Activated CD4-positive, CD25-positive, alpha-beta regulatory T cell treated with anti-CD3 and anti-CD28 coated beads, Interleukin-2, amount 50 U/mL, for 72 hours (primary cell): ENCODE data around the gene CORO1C.
A peak's percentile ranks its signal among the peaks of the same experiment; 100 is the strongest.

Source experiments
- DNase-seq: peaks from one replicate; pipeline ENCODE4 v3.0.0; 2021

CORO1C gene

GRCh38 chr12:108696111-108696995, 35.0 kb downstream of the CORO1C start:
- DNase-seq, result no peak

DNA sequence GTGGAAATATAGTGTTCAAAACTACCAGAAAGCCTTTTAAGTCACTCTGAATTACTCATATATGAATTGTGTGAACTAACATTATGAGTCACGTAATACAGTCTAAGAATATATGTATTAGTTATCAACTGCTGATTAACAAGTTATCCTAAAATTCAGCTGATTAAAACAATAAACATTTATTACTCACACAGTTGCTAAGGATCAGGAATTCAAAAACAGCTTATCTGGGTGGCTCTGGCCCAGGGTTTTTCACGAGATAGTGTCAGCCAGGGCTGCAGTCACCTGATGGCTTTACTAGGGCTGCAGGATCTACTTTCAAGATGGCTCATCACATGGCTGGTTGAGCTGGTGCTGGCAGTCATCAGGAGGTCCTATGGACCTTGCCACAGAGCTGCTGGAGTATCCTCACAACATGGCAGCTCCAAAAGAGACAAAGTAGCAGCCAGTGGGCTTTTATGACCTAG, 36.5 kb downstream of the CORO1C start:
- DNase-seq, result no peak

DNA sequence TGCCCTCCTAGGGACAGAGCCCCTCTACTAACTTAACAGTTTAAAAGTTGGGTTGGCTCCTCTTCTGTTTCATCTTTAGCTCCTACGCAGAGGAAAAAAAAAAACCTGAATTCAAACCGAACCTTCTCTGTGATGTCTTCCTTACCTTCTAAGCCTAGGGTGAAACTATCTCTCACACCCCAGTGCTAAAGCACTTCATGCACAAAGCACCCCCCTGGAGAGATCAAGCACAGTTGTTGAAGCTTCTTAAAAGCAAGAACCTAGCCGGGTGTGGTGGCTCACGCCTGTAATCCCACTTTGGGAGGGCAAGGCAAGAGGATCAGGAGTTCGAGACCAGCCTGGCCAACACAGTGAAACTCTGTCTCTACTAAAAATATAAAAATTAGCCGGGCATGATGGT, 37.6 kb downstream of the CORO1C start:
- no peak for DNase-seq

- DNase-seq, result no peak
Measured at GRCh38 chr12:108693186-108693730, 38.1 kb downstream of the CORO1C start.

DNA sequence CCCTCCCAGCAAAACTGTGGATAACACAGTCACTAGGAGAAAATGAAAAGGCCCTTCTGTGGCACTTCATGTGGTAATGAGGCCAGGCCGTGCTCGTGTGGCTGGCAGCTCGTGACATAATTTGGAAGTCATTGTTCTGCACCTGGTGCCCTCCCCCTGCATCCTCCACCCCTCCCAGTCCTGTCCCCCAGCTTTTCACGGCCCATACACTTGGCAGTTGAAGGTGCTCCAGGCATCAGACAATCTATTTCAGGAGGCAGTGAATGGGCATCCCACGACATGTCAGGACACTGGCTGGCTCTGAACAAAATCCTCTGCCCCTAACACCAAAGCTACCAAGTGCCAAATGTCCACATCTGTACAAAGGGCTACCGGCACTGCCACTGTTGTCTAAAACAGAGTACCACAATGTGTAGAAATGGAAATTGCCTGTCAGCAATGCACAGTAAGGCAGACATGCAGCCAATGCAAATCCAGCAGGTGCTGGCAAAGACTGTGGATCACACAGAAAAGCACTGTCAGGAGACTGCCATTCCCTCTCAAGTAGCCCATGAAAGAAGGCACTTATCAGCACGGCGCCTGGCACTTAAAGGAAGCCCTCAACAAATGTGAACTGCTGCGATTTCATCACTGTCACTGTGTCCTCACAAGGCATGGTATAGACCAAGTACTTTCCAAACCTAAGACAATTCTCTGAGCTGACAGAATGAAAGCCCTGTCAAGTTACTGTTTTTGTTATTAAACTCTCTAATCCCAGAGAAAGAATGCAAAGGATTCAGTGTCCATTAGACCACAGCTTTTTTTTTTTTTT, 39.1 kb downstream of the CORO1C start:
- DNase-seq, result no peak

DNA sequence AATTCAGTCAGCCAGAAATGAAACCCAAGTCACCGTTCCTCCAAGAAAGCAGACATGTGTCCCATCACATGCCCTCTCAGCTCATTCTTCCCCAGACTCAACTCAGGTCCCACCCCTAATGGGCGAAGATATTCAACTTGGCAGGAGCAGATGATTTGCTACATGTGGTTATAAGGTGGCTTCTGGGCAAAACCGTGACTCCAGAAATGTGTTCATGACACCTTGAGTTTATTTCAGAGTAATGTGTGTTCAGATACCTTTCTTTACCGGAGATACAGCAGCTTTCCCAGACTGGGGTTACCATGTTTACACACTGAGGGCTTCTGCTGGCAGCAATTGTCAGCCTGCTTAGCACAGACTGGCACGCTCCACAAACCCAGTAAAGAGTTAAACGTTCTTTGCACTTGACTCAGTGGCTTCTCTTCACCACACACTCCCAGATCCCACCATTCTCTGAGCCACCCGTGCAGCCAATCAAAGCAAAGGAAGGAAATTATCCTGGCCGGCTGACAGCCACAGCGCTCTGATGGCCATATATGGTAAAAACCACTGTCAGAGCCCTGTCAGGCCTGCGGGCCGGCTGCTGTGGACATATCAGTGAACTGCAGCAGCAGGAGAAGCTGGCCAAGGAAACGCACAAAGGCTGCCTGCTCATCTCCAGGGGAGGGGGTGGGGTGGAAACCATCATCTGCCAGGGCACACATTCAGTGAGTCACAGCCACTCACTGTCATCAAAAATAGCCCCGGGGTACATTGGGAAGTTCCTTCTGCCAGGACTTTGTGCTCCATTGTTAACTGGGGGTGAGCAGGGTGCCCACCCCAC, 39.9 kb downstream of the CORO1C start:
- peak; percentile 69 for DNase-seq

DNA sequence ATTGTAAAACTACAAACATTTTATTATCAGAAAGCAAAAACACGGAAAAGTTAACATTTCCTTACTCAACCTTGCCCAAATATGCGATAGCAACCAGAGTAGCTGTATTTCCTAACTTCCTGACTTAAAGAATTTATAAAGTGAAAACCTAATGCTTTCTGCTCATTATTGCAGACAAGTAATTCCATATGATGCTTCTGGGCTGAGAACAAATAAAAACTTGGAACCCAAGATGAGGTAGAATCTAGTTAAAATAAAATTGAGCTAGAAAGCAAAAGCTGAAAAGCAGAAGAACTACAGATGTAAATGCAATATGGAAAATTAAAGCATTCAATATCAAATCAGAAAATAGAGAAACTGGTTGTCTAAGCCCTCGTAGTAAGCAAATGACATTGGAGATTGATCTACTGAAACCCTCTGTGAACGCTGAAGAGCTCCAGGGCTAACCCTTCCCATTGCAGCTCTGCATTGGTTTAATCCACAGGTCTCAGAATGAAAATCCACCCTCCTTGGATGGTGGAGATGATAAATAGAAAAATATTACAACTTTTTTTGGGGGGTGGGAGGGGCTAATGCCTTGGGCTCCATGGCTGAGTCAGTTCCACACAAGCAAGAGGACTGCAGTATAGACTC, 40.7 kb downstream of the CORO1C start:
- no peak for DNase-seq

- no peak for DNase-seq
Measured at GRCh38 chr12:108690191-108690518, 41.2 kb downstream of the CORO1C start.

- DNase-seq, result no peak
Measured at GRCh38 chr12:108689314-108690190, 41.8 kb downstream of the CORO1C start.

- DNase-seq, result no peak
Measured at GRCh38 chr12:108686780-108687179, 44.5 kb downstream of the CORO1C start.

DNA sequence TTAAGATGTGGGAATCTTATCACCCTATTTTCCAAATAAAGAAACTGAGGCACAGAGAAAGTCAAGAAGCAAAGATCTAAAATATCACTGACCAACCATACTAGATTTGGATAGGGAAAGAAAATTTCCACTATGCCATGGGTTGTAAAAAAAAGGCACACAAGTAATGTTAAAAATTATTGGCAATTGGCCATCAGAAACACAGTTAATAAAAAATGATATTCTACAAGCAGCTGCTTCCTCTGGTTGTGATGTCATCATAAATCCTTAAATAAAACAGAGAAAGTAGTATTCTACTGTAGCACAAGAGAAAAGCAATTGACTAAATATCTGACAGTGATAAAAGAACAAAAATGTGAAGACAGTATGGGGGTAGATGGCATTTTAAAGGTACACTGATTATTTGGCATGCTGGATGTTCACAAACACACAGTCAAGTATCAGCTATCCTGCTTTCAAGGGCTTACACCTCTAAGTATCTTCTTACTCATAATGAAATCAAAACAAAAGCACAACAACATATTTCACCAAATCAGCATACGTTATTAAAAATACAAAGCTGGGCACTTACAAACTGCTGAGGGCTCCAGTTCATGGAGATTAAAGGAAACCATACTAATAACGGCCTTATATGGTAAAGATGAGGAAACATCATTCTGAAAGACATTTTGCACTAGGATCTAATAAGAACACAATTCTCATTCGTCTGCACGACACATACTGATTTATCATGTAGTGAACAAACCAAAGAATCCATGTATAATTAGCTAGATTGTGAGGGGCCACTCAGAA, 45.7 kb downstream of the CORO1C start:
- no peak for DNase-seq

- DNase-seq, result no peak
Measured at GRCh38 chr12:108683906-108684556, 47.3 kb downstream of the CORO1C start.

DNA sequence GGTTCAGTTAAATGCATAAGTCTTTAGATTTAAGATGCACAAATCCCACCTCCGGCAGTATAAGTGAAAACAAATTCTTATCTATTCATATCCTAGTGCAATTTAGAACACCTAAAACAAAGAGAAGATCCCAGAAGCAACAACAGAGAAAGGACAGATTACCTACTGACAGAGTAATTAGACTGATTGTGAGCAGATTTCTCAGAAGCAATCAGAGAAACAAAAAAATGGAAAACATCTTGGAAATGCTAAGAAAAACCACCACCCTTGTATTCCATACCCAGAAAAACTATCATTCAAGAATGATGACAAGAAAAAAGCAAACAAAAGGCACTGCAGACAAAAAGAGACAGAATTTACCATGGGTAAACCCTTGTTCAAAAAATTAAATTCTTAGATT, 50.0 kb downstream of the CORO1C start:
- no peak for DNase-seq

DNA sequence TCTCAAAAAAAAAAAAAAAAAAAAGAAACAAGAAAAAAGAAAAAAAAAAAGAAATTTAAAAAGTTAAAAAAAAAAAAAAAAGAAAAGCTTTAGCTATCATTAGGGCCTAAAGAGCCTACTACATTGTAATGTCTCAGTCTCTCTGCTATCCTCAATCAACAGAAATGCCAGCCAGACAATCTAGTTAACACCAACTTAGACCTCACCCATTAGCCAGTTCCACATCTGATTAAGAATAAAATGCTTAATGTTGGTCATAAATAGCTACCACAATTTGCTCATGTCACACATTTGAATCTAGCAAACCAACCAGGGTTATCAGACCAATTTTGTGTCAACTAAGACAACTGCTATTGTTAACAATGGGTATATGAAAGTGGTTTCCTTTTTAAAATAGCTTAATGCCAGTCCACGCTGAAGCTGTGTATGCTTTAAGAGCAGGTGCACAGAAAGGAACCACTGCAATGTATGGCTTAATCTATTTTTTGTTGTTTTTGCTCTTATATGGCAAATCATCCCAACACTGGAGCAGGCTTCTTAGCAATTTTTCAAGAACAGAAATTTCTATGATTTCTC, 52.1 kb downstream of the CORO1C start:
- DNase-seq, result no peak

DNA sequence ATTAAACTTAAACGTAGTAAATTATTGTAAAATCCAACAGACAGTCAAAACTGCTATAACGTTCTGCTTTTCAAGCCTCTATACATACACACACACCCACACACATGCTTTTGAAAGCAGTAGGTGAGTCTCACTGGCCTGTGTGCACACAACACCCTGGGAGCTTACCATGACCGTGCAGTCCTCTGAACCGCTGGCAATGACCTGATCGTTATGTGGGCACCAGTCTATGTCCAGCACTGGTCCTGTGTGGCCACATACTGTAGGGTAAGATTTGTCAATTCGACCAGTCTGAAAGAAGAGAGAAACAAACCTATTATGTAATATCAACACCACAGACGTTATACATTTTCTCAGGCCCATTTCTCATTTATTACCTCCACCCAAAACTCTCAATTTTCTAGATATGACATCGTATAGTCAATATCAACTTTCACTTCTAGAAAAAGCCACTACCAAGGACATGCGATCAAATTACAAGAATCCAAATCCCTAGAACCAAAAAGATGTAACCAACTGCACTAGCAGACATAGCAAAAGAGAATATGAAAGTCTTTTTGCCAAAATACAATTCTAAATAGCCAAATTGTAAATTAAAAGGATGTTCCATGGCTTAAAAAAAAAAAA, 53.1 kb downstream of the CORO1C start:
- no peak for DNase-seq

DNA sequence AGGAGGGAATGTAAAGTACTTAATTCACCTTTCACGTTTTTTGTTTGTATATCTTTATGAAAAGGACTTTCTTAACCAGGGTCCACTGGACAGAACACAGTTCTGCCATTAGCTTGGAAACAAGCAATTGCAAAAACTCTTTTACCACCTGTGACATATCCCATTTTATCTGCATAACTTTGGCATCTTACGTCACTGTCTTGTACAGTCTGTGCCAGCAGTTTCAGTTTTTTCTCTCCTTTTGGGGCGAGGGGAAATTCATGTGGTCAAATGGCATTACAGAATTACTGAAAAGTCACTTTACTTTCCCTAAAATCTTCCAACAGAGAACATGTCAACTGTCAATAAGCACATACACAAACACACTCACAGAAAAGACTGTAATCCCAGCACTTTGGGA, 53.9 kb downstream of the CORO1C start:
- no peak for DNase-seq

- no peak for DNase-seq
Measured at GRCh38 chr12:108676707-108677106, 54.6 kb downstream of the CORO1C start.

- no peak for DNase-seq
Measured at GRCh38 chr12:108675792-108676191, 55.5 kb downstream of the CORO1C start.

DNA sequence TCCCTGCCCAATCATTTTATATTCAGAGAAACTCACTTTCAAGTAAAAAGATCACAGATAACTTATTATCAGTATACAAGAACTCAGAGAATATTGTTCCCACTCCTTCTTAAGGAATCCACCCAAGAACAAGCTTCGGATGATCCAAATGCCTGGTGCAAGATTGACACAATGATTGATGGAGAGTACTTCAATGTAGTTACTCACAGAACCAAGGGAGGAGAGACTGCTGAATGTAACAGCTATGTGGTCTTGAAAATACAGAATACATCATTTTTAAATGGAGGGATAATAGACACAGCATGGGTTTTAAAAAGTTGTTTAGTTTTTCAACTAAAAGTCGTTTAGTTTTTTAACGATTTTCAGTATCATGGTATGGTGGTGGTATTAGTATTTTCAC, 59.3 kb downstream of the CORO1C start:
- DNase-seq, result no peak
